HEK293 (cell line): Measurements from ENCODE around the gene ADGRF1.

Source experiments
- CTCF ChIA-PET: fragments of 350-600 bp; formaldehyde crosslinking; extraction: SDS; loops from one replicate; lab custom pipeline; 2021; ENCODE audit warnings: antibody characterized with exemption; lab: Yijun Ruan, JAX
- POLR2A ChIA-PET: fragments of 300-600 bp; formaldehyde crosslinking; extraction: SDS; loops from one replicate; lab custom pipeline; 2020; ENCODE audit warnings: antibody characterized with exemption, inconsistent platforms; lab: Yijun Ruan, JAX
- H3K27ac ChIP-seq: fragments of 200-500 bp; sonication (Bioruptor generic); 2 replicates; pipeline ENCODE4 v1.5.1; 2014; ENCODE audit warnings: low read depth, low read length, control low read depth, inconsistent platforms; ENCODE audit errors: extremely low read depth
- H3K36me3 ChIP-seq, 2 experiments: fragments of 200-500 bp in 1 of 2; sonication (Bioruptor generic) in 1 of 2; 1 replicate in 1 of 2; 2 replicates in 1 of 2; pipeline ENCODE4 v1.5.1; 2014 to 2017; ENCODE audit warnings: inconsistent platforms in 2 of 2, low read length in 2 of 2; ENCODE audit not compliant: control insufficient read depth in 2 of 2, insufficient read depth in 1 of 2
- H3K4me1 ChIP-seq: fragments of 200-500 bp; sonication (Bioruptor generic); 2 replicates; pipeline ENCODE4 v1.5.1; 2014; ENCODE audit warnings: mild to moderate bottlenecking, low read length, inconsistent platforms; ENCODE audit not compliant: control insufficient read depth, insufficient read depth
- H3K4me3 ChIP-seq: 2 replicates; pipeline ENCODE4 v1.5.1; 2011; ENCODE audit warnings: low read depth, mild to moderate bottlenecking, control low read depth, low read length, moderate library complexity
- H3K9me3 ChIP-seq: fragments of 200-500 bp; sonication (Bioruptor generic); 2 replicates; pipeline ENCODE4 v1.5.1; 2014; ENCODE audit warnings: low read depth, low read length, inconsistent platforms; ENCODE audit not compliant: control insufficient read depth, insufficient read depth
- FEZF1 ChIP-seq: fragments of 450-650 bp; formaldehyde crosslinking; IDR thresholded peaks from 2 replicates; pipeline ENCODE4 v1.5.1; 2016; ENCODE audit warnings: missing biosample characterization, missing genetic modification characterization
- OSR2 ChIP-seq: fragments of 450-650 bp; formaldehyde crosslinking; IDR thresholded peaks from 2 replicates; pipeline ENCODE4 v1.5.1; 2016; ENCODE audit warnings: missing biosample characterization, missing genetic modification characterization
- PRDM10 ChIP-seq: fragments of 450-650 bp; formaldehyde crosslinking; IDR thresholded peaks from 2 replicates; pipeline ENCODE4 v1.5.1; 2016; ENCODE audit warnings: missing biosample characterization, missing genetic modification characterization
- PRDM6 ChIP-seq: fragments of 450-650 bp; formaldehyde crosslinking; IDR thresholded peaks from 2 replicates; pipeline ENCODE4 v1.5.1; 2017; ENCODE audit warnings: missing biosample characterization, missing genetic modification characterization
- SETDB1 ChIP-seq: IDR thresholded peaks from one replicate; pipeline ENCODE4 v1.6.1; 2017; ENCODE audit warnings: mild to moderate bottlenecking, low read length, moderate library complexity, mixed read lengths; ENCODE audit not compliant: insufficient read length
- SP2 ChIP-seq: fragments of 450-650 bp; formaldehyde crosslinking; IDR thresholded peaks from 2 replicates; pipeline ENCODE4 v1.5.1; 2016; ENCODE audit warnings: missing biosample characterization, missing genetic modification characterization
- ZBTB17 ChIP-seq: fragments of 450-650 bp; formaldehyde crosslinking; IDR thresholded peaks from 2 replicates; pipeline ENCODE4 v1.5.1; 2016; ENCODE audit warnings: missing biosample characterization, missing genetic modification characterization
- ZBTB21 ChIP-seq: fragments of 450-650 bp; formaldehyde crosslinking; IDR thresholded peaks from 2 replicates; pipeline ENCODE4 v1.5.1; 2017; ENCODE audit warnings: missing biosample characterization, missing genetic modification characterization
- ZBTB44 ChIP-seq: fragments of 450-650 bp; IDR thresholded peaks from 2 replicates; pipeline ENCODE4 v1.5.1; 2018; ENCODE audit warnings: missing biosample characterization, mild to moderate bottlenecking, missing genetic modification characterization
- ZBTB8A ChIP-seq: fragments of 450-650 bp; formaldehyde crosslinking; IDR thresholded peaks from 2 replicates; pipeline ENCODE4 v1.5.1; 2016; ENCODE audit warnings: missing biosample characterization, missing genetic modification characterization
- ZFP37 ChIP-seq: fragments of 450-650 bp; formaldehyde crosslinking; IDR thresholded peaks from 2 replicates; pipeline ENCODE4 v1.5.1; 2016; ENCODE audit warnings: missing biosample characterization, missing genetic modification characterization
- ZFP69B ChIP-seq: fragments of 450-650 bp; formaldehyde crosslinking; IDR thresholded peaks from 2 replicates; pipeline ENCODE4 v1.5.1; 2016; ENCODE audit warnings: missing biosample characterization, missing genetic modification characterization
- ZNF121 ChIP-seq: fragments of 450-650 bp; formaldehyde crosslinking; IDR thresholded peaks from 2 replicates; pipeline ENCODE4 v1.5.1; 2016; ENCODE audit warnings: missing biosample characterization, missing genetic modification characterization
- ZNF140 ChIP-seq: fragments of 450-650 bp; formaldehyde crosslinking; IDR thresholded peaks from 2 replicates; pipeline ENCODE4 v1.5.1; 2016; ENCODE audit warnings: missing biosample characterization, missing genetic modification characterization
- ZNF155 ChIP-seq: fragments of 450-650 bp; formaldehyde crosslinking; IDR thresholded peaks from 2 replicates; pipeline ENCODE4 v1.5.1; 2016; ENCODE audit warnings: missing biosample characterization, missing genetic modification characterization
- ZNF19 ChIP-seq: fragments of 450-650 bp; formaldehyde crosslinking; IDR thresholded peaks from 2 replicates; pipeline ENCODE4; 2016; ENCODE audit warnings: missing biosample characterization, missing genetic modification characterization, low read depth
- ZNF211 ChIP-seq: fragments of 450-650 bp; formaldehyde crosslinking; IDR thresholded peaks from 2 replicates; pipeline ENCODE4 v1.5.1; 2016; ENCODE audit warnings: low read depth, missing biosample characterization, missing genetic modification characterization
- ZNF221 ChIP-seq: fragments of 450-650 bp; formaldehyde crosslinking; IDR thresholded peaks from 2 replicates; pipeline ENCODE4 v1.5.1; 2017; ENCODE audit warnings: missing biosample characterization, missing genetic modification characterization, borderline replicate concordance
- ZNF223 ChIP-seq: fragments of 450-650 bp; formaldehyde crosslinking; IDR thresholded peaks from 2 replicates; pipeline ENCODE4 v1.5.1; 2016; ENCODE audit warnings: missing biosample characterization, missing genetic modification characterization
- ZNF239 ChIP-seq: fragments of 450-650 bp; formaldehyde crosslinking; IDR thresholded peaks from 2 replicates; pipeline ENCODE4 v1.5.1; 2016; ENCODE audit warnings: missing biosample characterization, missing genetic modification characterization
- ZNF362 ChIP-seq: fragments of 450-650 bp; formaldehyde crosslinking; IDR thresholded peaks from 2 replicates; pipeline ENCODE4 v1.5.1; 2016; ENCODE audit warnings: missing biosample characterization, missing genetic modification characterization
- ZNF423 ChIP-seq: fragments of 450-650 bp; formaldehyde crosslinking; IDR thresholded peaks from 2 replicates; pipeline ENCODE4 v1.5.1; 2016; ENCODE audit warnings: missing biosample characterization, missing genetic modification characterization
- ZNF488 ChIP-seq: fragments of 450-650 bp; formaldehyde crosslinking; IDR thresholded peaks from 2 replicates; pipeline ENCODE4 v1.5.1; 2016; ENCODE audit warnings: missing biosample characterization, missing genetic modification characterization
- ZNF558 ChIP-seq: fragments of 450-650 bp; formaldehyde crosslinking; IDR thresholded peaks from 2 replicates; pipeline ENCODE4 v1.5.1; 2016; ENCODE audit warnings: missing biosample characterization, missing genetic modification characterization
- ZNF677 ChIP-seq: fragments of 450-650 bp; IDR thresholded peaks from 2 replicates; pipeline ENCODE4 v1.5.0; 2018; ENCODE audit warnings: missing biosample characterization, mild to moderate bottlenecking, missing genetic modification characterization, moderate library complexity
- ZNF701 ChIP-seq: fragments of 450-650 bp; formaldehyde crosslinking; IDR thresholded peaks from 2 replicates; pipeline ENCODE4 v1.5.1; 2016; ENCODE audit warnings: missing biosample characterization, missing genetic modification characterization
- ZNF777 ChIP-seq: fragments of 450-650 bp; formaldehyde crosslinking; IDR thresholded peaks from 2 replicates; pipeline ENCODE4 v1.5.1; 2017; ENCODE audit warnings: missing biosample characterization, missing genetic modification characterization, borderline replicate concordance
- ZSCAN30 ChIP-seq: fragments of 450-650 bp; IDR thresholded peaks from 2 replicates; pipeline ENCODE4 v1.5.1; 2018; ENCODE audit warnings: missing biosample characterization, mild to moderate bottlenecking, missing genetic modification characterization, moderate library complexity
- ZSCAN5A ChIP-seq: fragments of 450-650 bp; formaldehyde crosslinking; IDR thresholded peaks from 2 replicates; pipeline ENCODE4 v1.5.1; 2016; ENCODE audit warnings: missing biosample characterization, missing genetic modification characterization

Gene ADGRF1

DNA sequence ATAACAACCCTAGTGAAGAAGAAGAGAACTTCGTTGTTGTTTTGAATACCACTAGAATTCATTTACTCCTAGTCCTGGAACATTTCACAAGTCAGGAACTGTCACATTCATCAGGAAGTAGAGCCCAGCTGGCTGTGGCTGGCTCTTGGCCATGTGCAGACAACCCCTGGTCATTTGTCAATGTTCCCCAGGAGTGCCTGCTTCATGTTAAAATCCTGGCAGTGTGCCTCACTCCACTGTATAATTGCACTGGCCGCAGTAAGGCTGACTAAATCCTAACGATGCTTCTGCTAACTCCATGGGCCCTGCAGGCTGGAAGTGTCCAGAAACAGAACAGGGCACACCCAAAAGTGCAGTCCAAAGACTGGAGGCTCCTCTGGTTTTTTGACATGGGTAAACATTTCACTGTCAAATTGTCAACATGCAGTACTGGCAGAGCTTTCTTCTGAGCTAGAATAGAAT is 41.5 kb upstream of the ADGRF1 start:
- ChIA-PET POLR2A (no interaction called here), CTCF (interaction anchor here (1.1 to 2.2 kb wide), 4 partner anchors 10 to 330 kb away, joined by 3 to 6 read pairs (median 4); no protein-coding TSS in a partner anchor)
- no peaks in the 10 kb centered on the region for H3K36me3 ChIP-seq
- peaks cover 11% of the 10 kb centered on the region for H3K4me1 ChIP-seq
- no peak overlapping the region for H3K27ac ChIP-seq
- H3K4me3 ChIP-seq, result no peak overlapping the region
- H3K9me3 ChIP-seq, result no peaks in the 10 kb centered on the region
- TF ChIP-seq ZNF677 (tag by site-specific recombination) (no peak), ZNF488 (tag by site-specific recombination) (no peak), PRDM6 (no peak), ZNF558 (tag by site-specific recombination) (no peak), ZFP69B (no peak), ZNF239 (tag by site-specific recombination) (no peak), ZSCAN30 (tag by site-specific recombination) (peak; percentile 72; the same call in 1 of the 2 replicates), ZBTB44 (tag by site-specific recombination) (peak; percentile 89), ZNF121 (tag by site-specific recombination) (no peak), ZNF211 (tag by site-specific recombination) (no peak), SETDB1 (no peak), ZFP37 (no peak), ZNF701 (tag by site-specific recombination) (no peak), FEZF1 (tag by site-specific recombination) (peak; percentile 85), ZNF423 (tag by site-specific recombination) (no peak), ZBTB17 (tag by site-specific recombination) (peak; percentile 65; the same call in 1 of the 2 replicates), ZSCAN5A (tag by site-specific recombination) (no peak), ZNF223 (tag by site-specific recombination) (no peak), ZNF155 (tag by site-specific recombination) (no peak), ZNF19 (tag by site-specific recombination) (no peak), OSR2 (tag by site-specific recombination) (peak; percentile 76), ZNF140 (tag by site-specific recombination) (no peak), ZNF362 (tag by site-specific recombination) (no peak), ZBTB8A (tag by site-specific recombination) (0 out of 2 replicates have a peak, but pooled peaks have one; percentile 30), SP2 (tag by site-specific recombination) (no peak), ZBTB21 (tag by site-specific recombination) (no peak), ZNF777 (tag by site-specific recombination) (no peak), ZNF221 (tag by site-specific recombination) (no peak), PRDM10 (tag by site-specific recombination) (peak; percentile 62)
